SK-N-MC (cell line): Measurements from ENCODE around the gene COL4A5.

Experiments used
- EZH2 ChIP-seq: fragments of 200-600 bp; sonication (generic); IDR thresholded peaks from one replicate; pipeline ENCODE4 v1.6.1; 2017; ENCODE audit warnings: antibody characterized with exemption
- POLR2AphosphoS5 ChIP-seq: IDR thresholded peaks from 2 replicates; pipeline ENCODE4 v1.6.1; 2012; ENCODE audit warnings: mild to moderate bottlenecking, low read depth, low read length, borderline replicate concordance

GRCh38 chrX:108397627-108398391 lies 41.8 kb upstream of the COL4A5 start:
- TF ChIP-seq EZH2 (no peak), POLR2AphosphoS5 (no peak)
